Measurements from ENCODE around the gene ASB3. TPM values are rescaled to one million over a fixed set of nuclear protein-coding genes. Genes with fewer than 3 reads are reported as not detected.

The ASB3 gene
- polyA plus RNA-seq, 1 donor from 2014 or later = 60.4 TPM

DNA sequence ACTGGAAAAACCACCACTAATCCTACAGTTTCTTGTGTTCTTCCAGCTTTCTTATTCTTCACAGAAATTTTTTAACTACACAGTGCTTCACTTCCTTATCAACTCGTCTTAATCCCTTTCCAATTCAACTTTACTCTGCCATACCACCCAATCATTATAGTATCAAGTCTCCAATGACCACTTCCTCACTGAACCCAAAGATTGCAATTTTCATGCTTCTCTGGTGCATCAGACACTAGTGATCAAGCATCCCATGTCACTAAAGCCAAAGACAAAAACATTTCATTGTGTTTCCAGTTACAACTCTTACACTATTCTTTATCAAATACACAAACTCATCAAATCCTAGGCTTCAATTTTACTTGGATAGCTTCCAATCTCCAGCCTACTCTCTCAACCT, 9.6 kb downstream of the ASB3 start:
- H3K4me2 ChIP-seq (ENCODE audit: low read length) = no peak overlapping the region
- no peaks in the 10 kb centered on the region for H3K36me3 ChIP-seq (ENCODE audit: insufficient read depth, low read length)
- H3K9me3 ChIP-seq (ENCODE audit: low read length) = no peaks in the 10 kb centered on the region
- H3K9ac ChIP-seq (ENCODE audit: low read length) = no peak overlapping the region
- H4K20me1 ChIP-seq (ENCODE audit: insufficient read depth) = no peaks in the 10 kb centered on the region
- H3K27me3 ChIP-seq (ENCODE audit: insufficient read depth, low read depth, low read length) = no peaks in the 10 kb centered on the region
- no peak overlapping the region for H2AFZ ChIP-seq (ENCODE audit: low read depth, low read length)
- no peaks in the 10 kb centered on the region for H3F3A ChIP-seq (ENCODE audit: insufficient read depth, low read length, poor library complexity, severe bottlenecking)
- H3K4me3 ChIP-seq (ENCODE audit: low read length) = no peak overlapping the region
- peaks cover 51% of the 10 kb centered on the region for H3K79me2 ChIP-seq (replicated peaks; ENCODE audit: insufficient read depth, low read length)
- no peaks in the 10 kb centered on the region for H3K9me2 ChIP-seq (ENCODE audit: insufficient read depth, low read length)
- TF ChIP-seq RAD21 (conservative IDR thresholded peaks at IDR 0.05) (no peak), SMC3 (conservative IDR thresholded peaks at IDR 0.05; ENCODE audit: poor library complexity) (no peak), POLR2AphosphoS5 (IDR thresholded peaks at IDR 0.05) (no peak), EZH2 (IDR thresholded peaks at IDR 0.05; ENCODE audit: borderline replicate concordance, insufficient read depth, low read length, poor library complexity, severe bottlenecking) (no peak), TAF1 (IDR thresholded peaks at IDR 0.05; ENCODE audit: low read depth) (no peak), EP300 (conservative IDR thresholded peaks at IDR 0.05; ENCODE audit: poor library complexity, severe bottlenecking) (no peak), MXI1 (conservative IDR thresholded peaks at IDR 0.05; ENCODE audit: poor library complexity, severe bottlenecking) (no peak)
- TF ChIP-seq, protein P1, sequence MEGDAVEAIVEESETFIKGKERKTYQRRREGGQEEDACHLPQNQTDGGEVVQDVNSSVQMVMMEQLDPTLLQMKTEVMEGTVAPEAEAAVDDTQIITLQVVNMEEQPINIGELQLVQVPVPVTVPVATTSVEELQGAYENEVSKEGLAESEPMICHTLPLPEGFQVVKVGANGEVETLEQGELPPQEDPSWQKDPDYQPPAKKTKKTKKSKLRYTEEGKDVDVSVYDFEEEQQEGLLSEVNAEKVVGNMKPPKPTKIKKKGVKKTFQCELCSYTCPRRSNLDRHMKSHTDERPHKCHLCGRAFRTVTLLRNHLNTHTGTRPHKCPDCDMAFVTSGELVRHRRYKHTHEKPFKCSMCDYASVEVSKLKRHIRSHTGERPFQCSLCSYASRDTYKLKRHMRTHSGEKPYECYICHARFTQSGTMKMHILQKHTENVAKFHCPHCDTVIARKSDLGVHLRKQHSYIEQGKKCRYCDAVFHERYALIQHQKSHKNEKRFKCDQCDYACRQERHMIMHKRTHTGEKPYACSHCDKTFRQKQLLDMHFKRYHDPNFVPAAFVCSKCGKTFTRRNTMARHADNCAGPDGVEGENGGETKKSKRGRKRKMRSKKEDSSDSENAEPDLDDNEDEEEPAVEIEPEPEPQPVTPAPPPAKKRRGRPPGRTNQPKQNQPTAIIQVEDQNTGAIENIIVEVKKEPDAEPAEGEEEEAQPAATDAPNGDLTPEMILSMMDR (IDR thresholded peaks at IDR 0.05; ENCODE audit: poor library complexity, severe bottlenecking) = no peak
- TF ChIP-seq, protein P2, sequence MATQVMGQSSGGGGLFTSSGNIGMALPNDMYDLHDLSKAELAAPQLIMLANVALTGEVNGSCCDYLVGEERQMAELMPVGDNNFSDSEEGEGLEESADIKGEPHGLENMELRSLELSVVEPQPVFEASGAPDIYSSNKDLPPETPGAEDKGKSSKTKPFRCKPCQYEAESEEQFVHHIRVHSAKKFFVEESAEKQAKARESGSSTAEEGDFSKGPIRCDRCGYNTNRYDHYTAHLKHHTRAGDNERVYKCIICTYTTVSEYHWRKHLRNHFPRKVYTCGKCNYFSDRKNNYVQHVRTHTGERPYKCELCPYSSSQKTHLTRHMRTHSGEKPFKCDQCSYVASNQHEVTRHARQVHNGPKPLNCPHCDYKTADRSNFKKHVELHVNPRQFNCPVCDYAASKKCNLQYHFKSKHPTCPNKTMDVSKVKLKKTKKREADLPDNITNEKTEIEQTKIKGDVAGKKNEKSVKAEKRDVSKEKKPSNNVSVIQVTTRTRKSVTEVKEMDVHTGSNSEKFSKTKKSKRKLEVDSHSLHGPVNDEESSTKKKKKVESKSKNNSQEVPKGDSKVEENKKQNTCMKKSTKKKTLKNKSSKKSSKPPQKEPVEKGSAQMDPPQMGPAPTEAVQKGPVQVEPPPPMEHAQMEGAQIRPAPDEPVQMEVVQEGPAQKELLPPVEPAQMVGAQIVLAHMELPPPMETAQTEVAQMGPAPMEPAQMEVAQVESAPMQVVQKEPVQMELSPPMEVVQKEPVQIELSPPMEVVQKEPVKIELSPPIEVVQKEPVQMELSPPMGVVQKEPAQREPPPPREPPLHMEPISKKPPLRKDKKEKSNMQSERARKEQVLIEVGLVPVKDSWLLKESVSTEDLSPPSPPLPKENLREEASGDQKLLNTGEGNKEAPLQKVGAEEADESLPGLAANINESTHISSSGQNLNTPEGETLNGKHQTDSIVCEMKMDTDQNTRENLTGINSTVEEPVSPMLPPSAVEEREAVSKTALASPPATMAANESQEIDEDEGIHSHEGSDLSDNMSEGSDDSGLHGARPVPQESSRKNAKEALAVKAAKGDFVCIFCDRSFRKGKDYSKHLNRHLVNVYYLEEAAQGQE (IDR thresholded peaks at IDR 0.05; ENCODE audit: borderline replicate concordance) = no peak
- H3K27ac ChIP-seq (ENCODE audit: low read length) = no peak overlapping the region

DNA sequence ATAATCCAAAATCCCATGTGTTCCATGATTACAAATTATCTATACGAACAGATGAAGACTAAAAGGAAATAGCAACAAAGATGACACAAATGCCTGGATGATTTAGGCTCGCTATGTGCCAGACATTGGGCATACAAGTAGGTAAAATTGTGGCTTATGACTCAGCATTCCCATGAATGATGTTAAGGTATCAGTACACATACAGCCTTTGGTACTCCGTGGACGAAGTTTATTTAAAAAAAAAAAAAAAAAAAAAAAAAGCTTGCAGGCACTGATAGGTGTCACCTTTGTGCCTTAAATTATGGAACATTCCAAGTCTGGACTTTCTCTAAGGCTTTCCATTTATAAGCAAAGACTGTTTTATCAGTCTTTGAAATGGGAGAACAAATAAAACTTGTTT, 16.5 kb downstream of the ASB3 start:
- Histone ChIP-seq H2AFZ (ENCODE audit: low read depth, low read length) (no peak overlapping the region), H3K27me3 (ENCODE audit: insufficient read depth, low read depth, low read length) (no peaks in the 10 kb centered on the region), H3K36me3 (ENCODE audit: insufficient read depth, low read length) (no peaks in the 10 kb centered on the region), H3K79me2 (replicated peaks; ENCODE audit: insufficient read depth, low read length) (peaks cover 19% of the 10 kb centered on the region), H4K20me1 (ENCODE audit: insufficient read depth) (no peaks in the 10 kb centered on the region), H3K4me3 (ENCODE audit: low read length) (no peak overlapping the region), H3K27ac (ENCODE audit: low read length) (no peak overlapping the region), H3K9me2 (ENCODE audit: insufficient read depth, low read length) (no peaks in the 10 kb centered on the region), H3K9me3 (ENCODE audit: low read length) (no peaks in the 10 kb centered on the region), H3K9ac (ENCODE audit: low read length) (no peak overlapping the region), H3K4me2 (ENCODE audit: low read length) (no peak overlapping the region), H3F3A (ENCODE audit: insufficient read depth, low read length, poor library complexity, severe bottlenecking) (no peaks in the 10 kb centered on the region)
- TF ChIP-seq MXI1 (conservative IDR thresholded peaks at IDR 0.05; ENCODE audit: poor library complexity, severe bottlenecking) (no peak), POLR2AphosphoS5 (IDR thresholded peaks at IDR 0.05) (no peak), EZH2 (IDR thresholded peaks at IDR 0.05; ENCODE audit: borderline replicate concordance, insufficient read depth, low read length, poor library complexity, severe bottlenecking) (no peak), EP300 (conservative IDR thresholded peaks at IDR 0.05; ENCODE audit: poor library complexity, severe bottlenecking) (no peak), TAF1 (IDR thresholded peaks at IDR 0.05; ENCODE audit: low read depth) (no peak), SMC3 (conservative IDR thresholded peaks at IDR 0.05; ENCODE audit: poor library complexity) (no peak), RAD21 (conservative IDR thresholded peaks at IDR 0.05) (no peak)
- TF ChIP-seq, protein P1 (IDR thresholded peaks at IDR 0.05; ENCODE audit: poor library complexity, severe bottlenecking) = no peak
- TF ChIP-seq, protein P2 (IDR thresholded peaks at IDR 0.05; ENCODE audit: borderline replicate concordance) = no peak

Measured in neural cell (in vitro differentiated cells).